PC-9 (cell line): Measurements from ENCODE around the gene ZNF124.

Source experiments
- CTCF ChIP-seq: fragments of 200-600 bp; sonication (generic); conservative IDR thresholded peaks from 2 replicates; pipeline ENCODE4 v1.6.1; 2017; ENCODE audit warnings: mixed run types, antibody characterized with exemption, mild to moderate bottlenecking, moderate library complexity
- EZH2 ChIP-seq: fragments of 200-600 bp; sonication (generic); IDR thresholded peaks from 2 replicates; pipeline ENCODE4 v1.8.0; 2017; ENCODE audit warnings: antibody characterized with exemption, low read depth

- no peak for TF ChIP-seq CTCF
- no peak for TF ChIP-seq EZH2
Measured at GRCh38 chr1:247131236-247131635, 40.6 kb downstream of the ZNF124 start.
